ENCODE measurements around the gene SLC6A18.

Gene SLC6A18

DNA sequence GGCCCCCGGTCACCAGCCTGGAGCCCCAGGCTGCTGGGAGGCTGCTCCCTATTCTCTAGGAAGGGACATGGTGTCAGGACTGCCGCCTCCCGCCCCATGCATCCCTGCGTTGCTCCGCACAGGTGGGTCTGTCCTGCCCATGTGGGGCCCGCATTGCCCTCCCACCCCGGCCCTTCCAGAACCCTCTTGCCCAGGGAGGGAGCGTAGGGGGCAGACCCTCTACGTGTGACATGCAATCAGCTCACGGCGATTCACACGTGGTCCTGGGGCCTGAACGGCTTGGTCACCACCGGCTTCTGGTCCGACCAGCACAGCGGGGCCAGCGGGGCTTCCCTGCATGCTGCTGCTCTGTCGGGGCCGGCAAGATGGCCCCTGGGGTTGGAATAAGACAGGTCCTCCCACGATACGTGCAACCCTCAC is 14.3 kb upstream of the SLC6A18 start:
- TF ChIP-seq, protein P1, sequence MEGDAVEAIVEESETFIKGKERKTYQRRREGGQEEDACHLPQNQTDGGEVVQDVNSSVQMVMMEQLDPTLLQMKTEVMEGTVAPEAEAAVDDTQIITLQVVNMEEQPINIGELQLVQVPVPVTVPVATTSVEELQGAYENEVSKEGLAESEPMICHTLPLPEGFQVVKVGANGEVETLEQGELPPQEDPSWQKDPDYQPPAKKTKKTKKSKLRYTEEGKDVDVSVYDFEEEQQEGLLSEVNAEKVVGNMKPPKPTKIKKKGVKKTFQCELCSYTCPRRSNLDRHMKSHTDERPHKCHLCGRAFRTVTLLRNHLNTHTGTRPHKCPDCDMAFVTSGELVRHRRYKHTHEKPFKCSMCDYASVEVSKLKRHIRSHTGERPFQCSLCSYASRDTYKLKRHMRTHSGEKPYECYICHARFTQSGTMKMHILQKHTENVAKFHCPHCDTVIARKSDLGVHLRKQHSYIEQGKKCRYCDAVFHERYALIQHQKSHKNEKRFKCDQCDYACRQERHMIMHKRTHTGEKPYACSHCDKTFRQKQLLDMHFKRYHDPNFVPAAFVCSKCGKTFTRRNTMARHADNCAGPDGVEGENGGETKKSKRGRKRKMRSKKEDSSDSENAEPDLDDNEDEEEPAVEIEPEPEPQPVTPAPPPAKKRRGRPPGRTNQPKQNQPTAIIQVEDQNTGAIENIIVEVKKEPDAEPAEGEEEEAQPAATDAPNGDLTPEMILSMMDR (IDR thresholded peaks at IDR 0.05; ENCODE audit: insufficient read depth, low read length, poor library complexity, severe bottlenecking) = no peak
- no peak for TF ChIP-seq EZH2phosphoT487 (conservative IDR thresholded peaks at IDR 0.05; ENCODE audit: low read length)

DNA sequence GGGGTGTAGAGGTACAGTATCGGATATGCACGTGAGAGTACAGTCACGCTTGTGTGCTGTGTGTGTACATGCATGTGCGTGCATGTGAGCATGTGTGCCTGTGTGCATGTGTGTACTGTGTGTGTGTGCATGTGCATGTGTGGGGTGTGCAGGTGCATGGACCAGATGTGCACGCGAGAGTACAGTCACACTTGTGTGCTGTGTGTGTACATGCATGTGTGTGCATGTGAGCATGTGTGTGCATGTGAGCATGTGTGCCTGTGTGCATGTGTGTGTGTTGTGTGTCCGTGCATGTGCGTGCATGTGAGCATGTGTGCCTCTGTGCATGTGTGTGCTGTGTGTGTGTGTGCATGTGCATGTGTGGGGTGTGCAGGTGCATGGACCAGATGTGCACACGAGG is 13.5 kb upstream of the SLC6A18 start:
- no peaks in the 10 kb centered on the region for H3K9me2 ChIP-seq (replicated peaks; ENCODE audit: insufficient read depth, low read length)
- no peaks in the 10 kb centered on the region for H3F3A ChIP-seq (ENCODE audit: insufficient read depth)
- no peaks in the 10 kb centered on the region for H3K36me3 ChIP-seq (ENCODE audit: low read length)
- no peaks in the 10 kb centered on the region for H3K79me2 ChIP-seq (ENCODE audit: insufficient read depth, low read length)
- TF ChIP-seq EZH2phosphoT487 (conservative IDR thresholded peaks at IDR 0.05; ENCODE audit: low read length) = no peak
- TF ChIP-seq, protein P1 (IDR thresholded peaks at IDR 0.05; ENCODE audit: insufficient read depth, low read length, poor library complexity, severe bottlenecking) = no peak
- H4K20me1 ChIP-seq (ENCODE audit: low read depth, low read length) = no peaks in the 10 kb centered on the region
- no peak overlapping the region for H3K9ac ChIP-seq (ENCODE audit: low read length)
- no peak overlapping the region for H3K4me2 ChIP-seq (ENCODE audit: low read depth, low read length, poor library complexity, severe bottlenecking)
- no peak overlapping the region for H3K4me3 ChIP-seq (ENCODE audit: insufficient read depth, low read length, poor library complexity, severe bottlenecking)
- H3K27me3 ChIP-seq (ENCODE audit: low read length) = no peaks in the 10 kb centered on the region
- no peak overlapping the region for H2AFZ ChIP-seq (ENCODE audit: low read depth, low read length, severe bottlenecking)
- no peak overlapping the region for H3K27ac ChIP-seq (ENCODE audit: low read depth, low read length)
- H3K9me3 ChIP-seq (ENCODE audit: insufficient read depth, low read length) = no peaks in the 10 kb centered on the region

More for the DNA sequence above, 14.3 kb upstream of the SLC6A18 start:
- Histone ChIP-seq H3K4me2 (ENCODE audit: low read depth, low read length, poor library complexity, severe bottlenecking) (no peak overlapping the region), H3K9me3 (ENCODE audit: insufficient read depth, low read length) (no peaks in the 10 kb centered on the region), H3K36me3 (ENCODE audit: low read length) (no peaks in the 10 kb centered on the region), H3K27ac (ENCODE audit: low read depth, low read length) (no peak overlapping the region), H3K9ac (ENCODE audit: low read length) (no peak overlapping the region), H3F3A (ENCODE audit: insufficient read depth) (no peaks in the 10 kb centered on the region), H3K4me3 (ENCODE audit: insufficient read depth, low read length, poor library complexity, severe bottlenecking) (no peak overlapping the region), H3K27me3 (ENCODE audit: low read length) (no peaks in the 10 kb centered on the region), H2AFZ (ENCODE audit: low read depth, low read length, severe bottlenecking) (no peak overlapping the region), H3K79me2 (ENCODE audit: insufficient read depth, low read length) (no peaks in the 10 kb centered on the region), H4K20me1 (ENCODE audit: low read depth, low read length) (no peaks in the 10 kb centered on the region), H3K9me2 (replicated peaks; ENCODE audit: insufficient read depth, low read length) (no peaks in the 10 kb centered on the region)

DNA sequence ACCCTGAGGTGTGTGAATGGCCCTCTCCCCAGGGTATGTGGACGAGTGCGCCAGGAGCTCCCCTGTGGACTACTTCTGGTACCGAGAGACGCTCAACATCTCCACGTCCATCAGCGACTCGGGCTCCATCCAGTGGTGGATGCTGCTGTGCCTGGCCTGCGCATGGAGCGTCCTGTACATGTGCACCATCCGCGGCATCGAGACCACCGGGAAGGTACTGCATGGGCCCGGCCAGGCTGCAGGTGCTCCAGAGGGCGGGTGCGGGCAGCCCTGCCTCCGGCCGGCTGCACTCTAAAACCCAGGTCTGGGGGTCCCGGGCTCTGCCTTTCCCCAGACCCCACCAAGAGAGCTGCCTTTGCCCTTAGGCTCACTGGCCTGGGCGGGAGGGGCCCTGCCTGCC is 12.9 kb upstream of the SLC6A18 start:
- no peak overlapping the region for H3K27ac ChIP-seq (ENCODE audit: low read depth, low read length)
- H3K36me3 ChIP-seq (ENCODE audit: low read length) = no peaks in the 10 kb centered on the region
- H3K4me2 ChIP-seq (ENCODE audit: low read depth, low read length, poor library complexity, severe bottlenecking) = no peak overlapping the region
- H3K9me3 ChIP-seq (ENCODE audit: insufficient read depth, low read length) = no peaks in the 10 kb centered on the region
- no peak overlapping the region for H2AFZ ChIP-seq (ENCODE audit: low read depth, low read length, severe bottlenecking)
- no peaks in the 10 kb centered on the region for H4K20me1 ChIP-seq (ENCODE audit: low read depth, low read length)
- H3F3A ChIP-seq (ENCODE audit: insufficient read depth) = no peaks in the 10 kb centered on the region
- H3K79me2 ChIP-seq (ENCODE audit: insufficient read depth, low read length) = no peaks in the 10 kb centered on the region
- no peak overlapping the region for H3K9ac ChIP-seq (ENCODE audit: low read length)
- H3K27me3 ChIP-seq (ENCODE audit: low read length) = no peaks in the 10 kb centered on the region
- H3K4me3 ChIP-seq (ENCODE audit: insufficient read depth, low read length, poor library complexity, severe bottlenecking) = no peak overlapping the region
- H3K9me2 ChIP-seq (replicated peaks; ENCODE audit: insufficient read depth, low read length) = no peaks in the 10 kb centered on the region
- TF ChIP-seq, protein P1 (IDR thresholded peaks at IDR 0.05; ENCODE audit: insufficient read depth, low read length, poor library complexity, severe bottlenecking) = no peak
- TF ChIP-seq EZH2phosphoT487 (conservative IDR thresholded peaks at IDR 0.05; ENCODE audit: low read length) = no peak

Measured in SU-DHL-6 (cell line).